HG02623 (cell line): ENCODE data around the gene INSIG1.

ENCODE experiments used
- ATAC-seq: cut with Tn5 transposase; IDR thresholded peaks from one replicate; pipeline ENCODE4 v1.9.1; 2021; ENCODE audit warnings: moderate library complexity; ENCODE audit not compliant: unreplicated experiment

The INSIG1 gene

GRCh38 chr7:155299535-155300202, 2.0 kb downstream of the INSIG1 start:
- no peak for ATAC-seq

GRCh38 chr7:155300641-155301452, 3.2 kb downstream of the INSIG1 start:
- no peak for ATAC-seq

- no peak for ATAC-seq
Observed at GRCh38 chr7:155303039-155303593, 5.4 kb downstream of the INSIG1 start.

GRCh38 chr7:155303897-155304296, 6.2 kb downstream of the INSIG1 start:
- no peak for ATAC-seq

- ATAC-seq, result no peak
Observed at GRCh38 chr7:155305231-155305904, 7.7 kb downstream of the INSIG1 start.

- ATAC-seq, result no peak
Observed at GRCh38 chr7:155306673-155307470, 9.2 kb downstream of the INSIG1 start.

GRCh38 chr7:155308330-155309020, 10.8 kb downstream of the INSIG1 start:
- ATAC-seq, result no peak

- no peak for ATAC-seq
Observed at GRCh38 chr7:155309021-155309338, 11.3 kb downstream of the INSIG1 start.

GRCh38 chr7:155310425-155311114, 12.9 kb downstream of the INSIG1 start:
- ATAC-seq, result no peak

GRCh38 chr7:155311826-155312537, 14.3 kb downstream of the INSIG1 start:
- no peak for ATAC-seq

GRCh38 chr7:155312633-155313032, 15.0 kb downstream of the INSIG1 start:
- ATAC-seq, result no peak

- no peak for ATAC-seq
Observed at GRCh38 chr7:155313096-155313495, 15.4 kb downstream of the INSIG1 start.

GRCh38 chr7:155315977-155316376, 18.3 kb downstream of the INSIG1 start:
- no peak for ATAC-seq

- no peak for ATAC-seq
Observed at GRCh38 chr7:155316427-155317113, 18.9 kb downstream of the INSIG1 start.

GRCh38 chr7:155317114-155317434, 19.4 kb downstream of the INSIG1 start:
- no peak for ATAC-seq

GRCh38 chr7:155318245-155318644, 20.6 kb downstream of the INSIG1 start:
- no peak for ATAC-seq

GRCh38 chr7:155322530-155322929, 24.9 kb downstream of the INSIG1 start:
- ATAC-seq, result no peak

- no peak for ATAC-seq
Observed at GRCh38 chr7:155323001-155323638, 25.4 kb downstream of the INSIG1 start.
